NCI-H1417 (cell line): Measurements from ENCODE around the gene FAM9C.
"Not testable (repeated sequence)": the region's sequence is repeated elsewhere in the genome, so short reads cannot be mapped to it uniquely, and the experiment has no call there.

Experiments used
- DNase-seq, 3 experiments: peaks; one replicate each; lab custom pipeline; 2025; lab: John Stamatoyannopoulos, UW

The FAM9C gene

DNA sequence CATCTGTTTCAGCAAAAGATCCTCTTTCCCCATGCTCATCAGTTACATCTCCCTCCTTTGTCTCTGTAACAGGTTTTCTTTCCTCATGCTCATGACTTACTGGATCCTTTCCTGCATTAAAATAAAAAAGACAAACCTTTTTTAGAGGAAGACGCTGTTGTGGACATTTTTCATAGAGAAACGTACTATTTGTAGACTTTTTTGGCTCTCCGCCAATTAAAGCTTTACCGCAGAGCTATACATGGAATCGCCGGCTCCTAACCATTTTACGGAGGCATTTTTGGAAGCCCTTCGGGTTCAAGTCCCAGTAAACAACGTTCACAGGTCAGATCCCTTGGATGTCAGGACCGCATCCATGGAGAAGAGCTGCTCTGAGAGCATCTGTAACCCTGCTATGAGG is 1.3 kb downstream of the FAM9C start:
- DNase-seq = no peak

DNA sequence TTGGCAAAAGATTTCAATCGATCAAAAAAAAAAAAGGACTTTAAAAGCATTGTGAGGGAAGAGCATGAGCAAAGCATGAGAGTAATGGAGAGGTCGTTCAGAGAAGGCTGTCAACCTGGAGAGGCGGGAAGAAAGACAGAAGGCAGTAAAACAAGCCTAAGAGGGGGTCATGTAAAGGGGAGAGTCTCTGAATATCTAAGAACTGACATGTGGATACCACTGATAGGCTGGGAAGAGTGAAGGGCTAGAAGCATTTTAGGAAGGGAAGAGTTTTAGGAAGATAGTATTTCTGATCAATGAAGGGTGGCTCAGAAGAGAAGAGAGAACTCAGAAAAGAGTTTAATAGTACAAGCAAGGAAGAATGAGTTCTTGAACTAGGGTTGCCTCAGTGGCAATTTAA is 7.5 kb downstream of the FAM9C start:
- DNase-seq = no peak

DNA sequence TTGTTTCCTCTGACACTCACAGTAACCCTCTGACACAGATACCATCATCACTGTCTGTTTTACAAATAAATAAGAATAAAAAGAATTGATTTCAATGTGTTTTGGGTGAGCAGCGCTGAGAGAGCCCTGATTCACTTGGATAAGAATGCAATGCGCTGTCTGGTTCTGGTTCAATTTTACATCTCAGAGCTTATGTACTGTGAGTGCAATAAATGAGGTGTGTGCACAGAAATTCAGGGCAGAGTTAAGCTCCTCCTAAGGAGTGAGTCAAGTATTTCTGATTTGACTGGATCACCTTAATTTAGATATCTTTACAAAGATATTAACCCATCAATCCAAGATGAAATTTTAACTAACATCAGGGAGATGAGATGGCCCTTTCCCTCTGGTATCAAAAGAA is 11.2 kb downstream of the FAM9C start:
- DNase-seq = no peak

DNA sequence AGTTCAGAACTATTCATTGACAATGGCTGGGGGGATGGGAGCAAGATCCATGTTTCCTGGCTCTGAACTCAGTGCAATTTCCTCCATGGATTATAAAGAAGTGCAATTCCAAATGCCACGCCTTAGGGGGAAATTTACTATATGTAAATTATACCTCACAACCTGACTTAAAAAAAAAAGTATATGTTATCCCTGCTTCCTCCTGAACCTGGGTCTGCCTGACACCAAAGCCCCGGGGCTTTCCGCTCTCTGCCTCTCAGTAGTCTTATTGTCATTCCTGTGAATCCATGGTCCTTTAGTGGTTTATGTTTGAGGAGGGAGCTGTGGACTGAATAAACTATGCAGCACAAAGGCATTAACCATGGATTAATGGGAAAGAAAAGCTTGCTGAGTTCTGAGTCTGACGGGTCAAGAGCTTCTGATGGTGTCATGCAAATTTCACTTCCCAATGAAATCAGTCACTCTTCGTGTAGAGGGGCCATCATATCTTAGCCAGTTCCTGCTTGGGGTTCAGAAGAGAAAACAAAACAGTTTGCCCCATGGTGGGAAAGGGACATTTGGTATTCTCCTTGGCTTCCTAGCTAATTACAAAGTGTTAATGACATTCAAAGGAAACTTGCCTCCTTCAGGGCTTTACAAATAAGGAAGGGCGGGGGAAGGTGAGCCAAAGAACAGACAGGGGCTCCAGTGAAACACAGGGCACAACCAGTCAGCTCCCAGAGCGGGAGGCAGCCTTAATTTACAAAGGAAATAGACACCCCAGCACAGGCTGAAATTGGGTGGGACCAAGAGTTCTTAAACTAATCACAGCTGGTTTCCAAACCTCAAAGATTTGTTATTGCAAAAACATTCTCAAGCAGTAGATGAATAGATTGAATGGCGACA is 14.3 kb downstream of the FAM9C start:
- DNase-seq = peak in 1 of 3 experiments; percentile 24

DNA sequence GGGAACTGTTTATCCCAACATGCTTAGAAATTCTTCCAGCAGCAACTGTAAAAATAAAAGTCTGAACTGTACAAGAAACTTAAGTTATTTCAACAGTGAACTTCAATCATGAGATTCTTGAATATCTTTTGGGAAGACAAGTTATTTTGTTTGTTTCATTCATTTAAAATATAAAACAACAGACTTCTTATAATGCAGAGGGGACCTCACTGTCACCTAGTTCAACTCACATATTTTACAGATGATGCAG is 14.9 kb downstream of the FAM9C start:
- no peak for DNase-seq

DNA sequence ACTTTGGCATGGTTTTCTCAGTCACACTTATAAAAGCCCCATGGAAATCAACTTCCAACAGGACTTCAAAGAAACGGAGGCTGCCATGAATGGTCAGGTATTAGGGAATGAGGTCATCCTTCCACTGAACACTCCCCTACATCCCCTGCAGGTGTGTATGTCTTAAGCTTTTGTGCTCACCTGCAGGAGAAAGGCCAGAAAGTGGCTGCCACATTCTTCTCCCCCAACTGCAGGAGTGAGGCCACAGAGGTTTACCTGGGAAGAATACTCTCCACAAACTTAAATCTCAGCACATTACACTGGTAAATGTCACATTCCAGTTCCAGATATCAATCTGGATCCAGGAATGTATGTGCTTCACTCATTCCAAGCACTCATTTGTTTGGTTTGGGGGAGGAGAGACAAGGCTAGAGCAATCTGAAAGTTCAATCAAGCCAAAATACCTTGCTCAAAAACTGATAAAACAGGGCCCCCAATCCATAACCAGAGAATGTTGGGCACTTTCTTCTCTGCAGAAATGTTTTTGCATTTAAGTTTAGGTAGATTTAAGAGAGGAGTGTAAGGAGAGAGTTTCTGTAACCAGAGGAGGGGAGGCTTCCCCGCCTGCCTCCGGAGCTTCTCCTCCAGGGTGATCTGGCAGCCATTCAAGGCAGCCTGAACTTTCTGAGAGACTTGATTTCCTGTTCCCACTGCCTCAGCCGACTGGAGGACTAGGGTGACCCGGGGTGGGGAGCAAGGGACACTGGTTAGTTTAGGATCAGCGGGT is 15.4 kb downstream of the FAM9C start:
- no peak for DNase-seq

DNA sequence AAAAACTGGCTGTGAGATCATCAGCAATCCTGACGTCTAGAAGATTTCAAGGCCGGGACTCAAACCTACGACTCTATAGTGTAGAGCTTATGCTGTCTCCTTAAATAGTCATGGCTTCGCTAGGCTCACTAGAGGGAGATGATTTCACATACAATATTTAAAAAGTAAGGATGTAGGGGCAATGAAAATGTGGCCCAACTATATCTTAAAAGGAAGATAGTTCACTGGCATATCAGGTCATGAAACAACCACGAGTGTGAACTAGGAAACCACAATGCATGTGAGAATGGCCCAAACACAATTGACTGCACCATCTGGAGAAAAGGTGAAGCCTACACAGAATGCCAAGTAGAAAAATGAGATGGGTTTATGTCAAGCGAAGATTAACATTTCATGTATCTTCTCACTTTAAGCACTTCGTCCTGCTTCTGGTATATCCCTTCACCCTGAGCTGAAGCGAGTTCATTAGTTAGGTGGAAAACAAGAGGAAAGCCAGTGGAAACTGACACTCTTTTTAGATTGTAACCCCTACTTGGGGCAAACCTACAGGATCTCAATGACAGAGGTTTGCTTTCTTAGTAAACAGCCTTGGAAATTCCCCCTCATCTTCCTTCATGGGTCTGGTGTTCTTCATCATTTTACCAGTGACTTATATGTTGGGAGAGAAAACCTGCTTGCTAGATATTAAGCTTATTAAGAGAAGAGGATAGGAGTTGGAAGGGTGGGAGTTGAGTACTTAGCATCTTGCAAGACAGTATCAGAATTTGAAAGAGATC is 17.4 kb downstream of the FAM9C start:
- DNase-seq = no peak

DNA sequence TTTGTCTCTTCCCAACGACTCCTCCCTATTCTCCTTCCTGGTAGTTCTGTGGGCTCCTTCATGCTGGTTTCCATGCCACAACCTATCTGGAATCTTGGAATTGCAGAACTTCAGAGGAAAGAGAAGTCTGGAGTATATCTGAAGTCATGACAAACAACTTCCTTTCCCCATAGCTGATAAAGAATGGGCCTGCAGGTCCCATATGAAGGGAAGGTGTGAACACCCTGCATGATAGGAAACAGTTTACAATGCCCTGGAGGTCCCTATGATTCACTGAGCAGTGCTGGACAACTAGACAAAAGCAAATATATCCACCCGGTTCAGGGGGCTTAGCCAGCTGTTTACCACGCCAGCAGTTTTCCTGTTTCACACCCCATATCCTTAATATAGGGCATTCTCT is 19.4 kb downstream of the FAM9C start:
- DNase-seq = no peak

DNA sequence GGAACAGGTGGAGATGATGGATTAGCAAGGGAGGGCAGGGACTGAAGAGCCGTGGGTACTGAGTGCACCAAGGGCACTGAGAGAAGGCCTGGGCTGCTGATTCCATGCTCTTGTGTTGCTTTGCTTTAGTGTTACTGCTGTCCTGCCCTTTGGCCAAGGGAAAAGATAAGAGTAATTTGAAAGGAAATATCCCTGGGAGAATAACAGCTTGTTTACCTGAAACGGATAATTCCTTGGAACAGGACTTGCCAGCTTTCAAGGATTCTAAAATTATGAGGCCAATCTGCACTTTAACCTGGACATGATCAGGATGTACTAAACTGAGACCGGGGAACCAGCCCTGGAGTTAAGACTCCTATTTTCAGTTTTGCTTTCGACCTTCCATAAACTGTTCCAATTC is 20.4 kb downstream of the FAM9C start:
- no peak for DNase-seq

DNA sequence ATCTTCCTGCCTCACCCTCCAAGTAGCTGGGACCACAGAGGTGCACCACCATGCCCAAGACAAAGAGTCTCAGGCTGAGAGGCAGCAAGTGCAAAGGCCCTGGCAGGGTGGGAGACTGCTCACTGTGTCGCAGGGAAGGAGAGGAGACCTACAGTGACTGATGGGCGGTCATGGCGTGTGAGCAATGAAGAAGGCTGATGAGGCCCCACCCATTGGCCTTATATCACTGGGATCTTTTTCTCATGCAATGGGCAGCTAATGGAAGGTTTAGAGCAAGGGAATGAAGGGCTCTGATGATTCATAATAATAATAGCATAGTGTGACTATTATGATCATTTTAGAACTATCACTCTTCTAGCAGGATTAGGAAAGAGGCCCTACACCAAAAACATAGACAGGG is 20.9 kb downstream of the FAM9C start:
- DNase-seq = no peak

DNA sequence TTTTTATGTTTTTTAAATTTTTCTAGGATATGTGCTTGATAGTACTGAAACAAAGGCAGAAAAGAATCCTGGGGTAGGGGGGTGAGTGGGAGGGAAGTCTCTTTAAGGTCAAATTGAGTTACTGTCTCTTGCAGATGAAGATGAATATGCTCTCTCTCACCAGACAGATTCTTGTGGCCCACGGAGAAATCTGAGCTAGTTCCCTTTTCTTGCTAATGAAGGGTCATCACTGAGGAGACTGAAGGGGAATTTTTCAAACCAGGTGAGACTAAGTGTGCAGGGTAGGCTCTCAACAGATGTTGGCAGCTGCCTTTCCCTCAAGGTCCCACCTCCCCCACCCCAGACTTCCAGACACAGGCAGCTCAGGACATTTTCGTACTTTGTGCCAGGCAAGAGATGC is 21.5 kb downstream of the FAM9C start:
- no peak for DNase-seq

DNA sequence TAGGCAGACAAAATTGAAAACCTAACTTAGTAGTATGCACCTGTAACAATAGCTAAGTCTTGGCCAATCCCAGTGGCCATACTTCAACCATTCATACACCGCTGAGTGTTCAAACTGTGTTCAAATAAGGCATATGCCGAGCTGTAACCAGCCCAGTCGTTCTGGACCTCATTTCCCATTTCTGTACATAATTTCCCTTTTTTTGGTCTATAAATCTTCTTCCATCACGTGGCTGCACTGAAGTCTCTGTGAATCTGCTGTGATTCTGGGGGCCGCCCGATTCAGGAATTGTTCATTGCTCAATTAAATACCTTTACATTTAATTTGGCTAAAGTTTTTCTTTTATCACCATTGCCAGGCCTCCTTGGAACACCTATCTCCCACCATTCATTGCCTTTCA is 27.7 kb downstream of the FAM9C start:
- DNase-seq = not testable (repeated sequence)

DNA sequence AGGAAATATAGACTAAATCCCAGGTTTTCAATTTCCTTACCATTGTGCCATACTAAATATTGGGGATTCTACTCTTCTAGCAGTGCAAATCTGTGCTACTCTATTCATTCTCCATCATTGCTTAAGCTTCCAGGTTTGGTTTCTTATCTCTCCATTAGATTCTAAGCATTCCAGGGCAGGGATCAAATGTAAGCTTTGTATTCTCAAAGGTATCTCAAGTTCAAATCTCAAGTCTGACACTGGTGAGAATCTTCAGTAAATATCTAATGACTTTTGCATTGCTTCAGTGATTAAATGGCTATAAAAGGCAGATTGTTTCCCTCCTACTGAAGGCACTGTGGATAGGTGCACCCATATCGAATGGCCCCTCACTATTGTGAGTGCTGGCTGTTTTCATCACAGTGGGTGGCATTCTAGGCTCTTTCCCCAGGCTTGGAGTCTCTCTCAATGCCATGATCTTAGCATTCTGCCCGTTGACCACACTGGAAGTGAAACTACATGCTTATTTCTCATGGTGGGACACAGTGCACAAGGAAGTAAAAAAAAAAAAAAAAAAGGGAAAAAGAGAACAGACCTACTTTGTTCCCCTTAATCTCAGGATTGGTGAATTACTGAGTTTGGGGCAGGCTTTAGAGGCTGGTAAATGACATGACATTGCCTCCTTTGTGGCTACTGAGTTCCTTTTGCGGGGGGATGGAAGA is 28.7 kb downstream of the FAM9C start:
- no peak for DNase-seq

DNA sequence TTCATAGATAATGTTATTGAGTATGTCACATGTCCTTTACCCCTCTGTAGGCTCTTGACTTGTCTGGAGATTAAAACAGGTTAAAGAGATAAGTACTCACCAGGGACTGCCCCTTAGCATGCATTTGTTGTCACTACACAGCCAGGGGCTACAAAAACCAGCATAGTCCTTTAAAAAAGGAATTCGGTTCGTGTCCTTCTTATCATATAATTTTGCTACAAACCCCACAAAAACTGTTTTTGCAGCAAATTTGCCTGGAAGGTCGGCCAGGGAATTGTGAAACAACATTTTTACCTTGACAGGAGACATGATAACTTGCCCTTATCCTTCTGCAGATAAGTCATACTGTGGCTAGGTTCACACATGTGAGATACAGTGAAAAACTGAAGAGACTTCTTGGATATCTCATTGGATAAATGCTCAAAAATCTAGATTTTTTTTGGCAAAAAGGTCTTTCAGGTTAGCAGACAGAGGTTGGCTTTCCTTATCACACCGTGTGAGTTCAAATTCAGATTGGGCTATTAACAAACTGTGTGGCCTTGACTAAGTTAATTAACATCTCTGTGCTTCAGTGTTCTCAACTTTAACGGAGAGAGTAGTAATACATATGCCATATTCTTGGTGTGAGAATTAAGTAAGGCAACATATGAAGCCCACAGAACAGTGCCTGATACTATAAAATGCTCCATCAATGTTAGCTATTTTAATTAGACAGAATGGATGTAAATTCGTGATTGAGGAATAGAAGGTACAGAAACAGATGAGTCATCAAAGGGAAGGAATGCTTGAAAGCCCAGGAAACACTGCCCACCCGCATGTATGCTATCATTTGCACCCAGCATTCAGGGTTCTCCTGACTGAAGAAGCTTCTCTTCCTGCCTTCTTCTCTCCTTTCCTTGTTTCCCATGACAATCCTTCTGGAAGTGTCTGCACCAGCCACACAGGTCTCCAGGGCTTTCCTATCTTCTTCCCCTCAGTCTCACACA is 30.0 kb downstream of the FAM9C start:
- no peak for DNase-seq

DNA sequence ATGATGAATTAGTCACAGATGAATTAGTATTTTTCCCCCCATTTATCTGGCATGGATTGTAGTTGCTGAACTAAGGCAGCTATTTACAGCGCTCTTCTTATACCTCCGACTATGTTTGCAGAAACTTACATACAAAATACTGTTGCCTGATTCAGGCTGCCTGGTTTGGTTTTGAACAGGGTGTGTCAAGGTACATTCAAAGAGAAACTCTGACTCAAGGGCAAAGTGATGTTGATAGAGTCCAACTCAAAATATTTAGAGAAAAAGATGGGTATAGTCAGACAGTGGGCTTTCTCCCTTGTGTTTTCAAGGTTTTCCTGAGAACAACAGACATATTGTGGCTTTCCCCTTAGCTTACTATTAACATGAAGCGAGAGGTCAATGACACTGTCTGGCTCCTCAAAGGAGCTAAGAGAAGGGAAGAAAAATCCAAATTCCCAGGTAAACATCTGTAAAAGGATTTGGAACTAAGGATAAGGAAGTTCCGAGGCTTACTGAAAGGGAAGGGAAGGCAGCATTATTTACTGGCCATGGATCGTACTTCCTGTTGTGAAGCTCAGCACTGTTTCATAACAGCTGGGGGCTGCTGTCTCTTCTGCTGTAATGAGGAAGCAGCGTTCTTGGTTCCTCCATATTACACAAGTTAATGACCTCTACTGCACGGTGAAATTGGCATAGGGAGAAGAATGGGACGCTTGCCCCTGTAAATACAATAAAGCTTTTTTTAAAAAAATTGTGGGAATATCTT is 30.9 kb downstream of the FAM9C start:
- DNase-seq = no peak

DNA sequence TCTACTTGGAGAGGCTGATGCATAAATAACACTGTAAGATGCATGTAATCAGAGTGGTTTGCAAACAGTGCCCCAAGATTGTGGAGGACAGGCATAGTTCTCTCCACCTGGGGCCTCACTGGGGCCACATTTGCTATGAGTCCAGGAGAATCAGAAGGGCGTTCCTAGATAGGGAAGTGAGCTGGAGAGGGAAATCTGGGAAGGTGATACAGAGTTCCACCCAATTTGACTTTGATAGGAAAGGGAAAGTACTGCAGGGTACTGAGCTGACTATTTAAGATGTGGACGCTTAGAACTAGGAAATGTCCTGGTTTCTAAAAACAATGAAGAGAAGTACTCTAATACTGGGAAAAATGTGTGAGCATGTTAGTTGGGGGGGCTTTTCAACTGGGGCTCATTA is 33.9 kb downstream of the FAM9C start:
- no peak for DNase-seq

DNA sequence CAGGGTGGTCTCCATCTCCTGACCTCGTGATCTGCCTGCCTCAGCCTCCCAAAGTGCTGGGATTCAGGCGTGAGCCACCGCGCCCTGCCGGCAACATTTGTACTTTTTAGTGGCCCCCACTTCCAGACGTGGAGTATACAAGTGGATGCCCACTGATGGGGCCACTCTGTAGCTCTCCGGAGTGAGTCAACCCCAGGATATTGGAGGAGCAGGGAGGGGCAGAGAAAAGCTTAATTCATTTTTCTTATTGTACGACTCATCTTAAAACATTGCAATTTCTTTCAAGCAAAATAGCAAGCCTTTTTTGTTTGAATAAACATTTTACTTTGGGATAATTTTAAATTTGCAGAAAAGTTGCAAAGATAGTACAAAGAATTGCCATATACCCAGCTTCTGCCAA is 34.6 kb downstream of the FAM9C start:
- no peak for DNase-seq

DNA sequence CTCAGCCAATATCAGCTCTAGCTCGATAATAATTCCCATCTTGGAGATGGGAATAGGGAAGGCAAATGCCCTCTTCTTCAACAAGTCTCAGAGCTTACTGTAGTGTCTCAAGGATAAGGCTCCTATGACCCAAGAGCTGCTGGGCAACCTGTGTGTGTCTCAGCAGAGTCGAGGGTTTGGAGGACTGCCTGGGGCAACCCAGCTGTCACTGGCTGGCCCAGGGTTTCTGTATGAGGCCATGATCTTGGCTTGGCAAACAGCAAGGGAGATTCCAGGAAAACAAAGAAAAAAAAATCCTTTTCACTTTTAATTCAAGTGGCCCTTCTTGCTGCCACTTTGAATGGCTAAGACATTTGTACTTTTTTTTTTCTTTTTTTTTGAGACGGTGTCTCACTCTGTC is 35.1 kb downstream of the FAM9C start:
- DNase-seq = no peak

DNA sequence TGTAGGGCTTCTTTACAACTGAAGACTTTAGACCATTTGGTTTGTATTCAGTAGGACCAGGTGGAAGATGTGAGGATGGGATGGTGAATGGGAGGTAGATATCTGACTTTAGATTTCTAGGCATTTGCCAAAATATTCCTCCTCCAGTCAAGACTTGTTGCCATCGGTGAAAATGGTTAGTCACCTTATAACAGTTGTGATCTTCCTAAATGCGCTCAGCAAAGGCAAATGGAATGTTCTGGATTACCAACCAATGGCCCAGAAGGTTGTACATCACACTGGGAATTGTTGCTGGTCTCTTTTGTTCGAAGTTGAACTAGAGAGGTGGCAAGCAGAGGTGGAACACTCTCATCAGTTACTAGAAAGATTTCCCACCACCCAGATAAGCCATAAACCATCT is 35.6 kb downstream of the FAM9C start:
- no peak for DNase-seq

DNA sequence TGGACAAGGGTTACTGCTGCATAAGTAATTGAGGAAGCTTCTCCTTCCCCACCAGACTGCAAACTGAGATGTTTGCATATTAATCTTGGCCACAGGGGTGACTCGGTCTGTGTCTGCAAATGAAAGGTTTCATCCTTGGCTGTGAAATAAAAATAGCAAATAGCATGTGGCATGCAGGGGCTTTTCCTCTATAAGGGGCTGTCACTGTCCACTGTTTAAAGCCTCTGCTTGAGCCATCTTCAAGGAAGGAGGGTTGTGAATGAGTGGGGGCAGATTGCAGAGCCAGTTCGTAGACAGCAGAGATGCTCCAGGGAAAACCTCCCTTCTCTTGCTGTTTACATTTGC is 36.3 kb downstream of the FAM9C start:
- DNase-seq = no peak
